Endothelial cell of umbilical vein (primary cell): ENCODE results near the gene APBA2. TPM values are rescaled to one million over a fixed set of nuclear protein-coding genes. Genes with fewer than 3 reads are reported as not detected.

Experiments used
- BruUV-seq: library from RNA; stranded (reverse); fragments of 400-500 nt; replicated peaks from 2 replicates; lab custom pipeline; 2021; lab: Mats Ljungman, UMichigan
- CTCF ChIA-PET: fragments of 300-600, 350-600 bp; sonication (Branson Sonifier 250); formaldehyde crosslinking; loops from one replicate; lab custom pipeline; 2021; ENCODE audit warnings: antibody characterized with exemption, inconsistent platforms; lab: Charles Lee
- POLR2A ChIA-PET: fragments of 300-600, 350-600 bp; sonication (Branson Sonifier 250); formaldehyde crosslinking; loops from one replicate; lab custom pipeline; 2021; ENCODE audit warnings: antibody characterized with exemption, inconsistent platforms; lab: Charles Lee
- DNase-seq: peaks from one replicate; pipeline ENCODE4 v3.0.0-alpha.2; 2011; ENCODE audit warnings: low read depth, low spot score
- FAIRE-seq: peaks from 2 replicates; lab custom pipeline; 2011; peaks lifted over from hg19 to GRCh38; lab: Jason Lieb, UNC
- H2AFZ ChIP-seq: 2 replicates; pipeline ENCODE4 v1.6.0; 2012; ENCODE audit warnings: low read depth, low read length, control low read depth, inconsistent platforms
- H3K27ac ChIP-seq: 2 replicates; pipeline ENCODE4 v1.5.1; 2011; ENCODE audit warnings: low read depth, mild to moderate bottlenecking, control low read depth, low read length, moderate library complexity; ENCODE audit not compliant: insufficient read depth
- H3K27me3 ChIP-seq, 2 experiments: 2 replicates each; pipeline versions ENCODE4 v1.6.0 to v1.6.1; 2011; ENCODE audit warnings: low read length in 2 of 2, mixed read lengths in 1 of 2; ENCODE audit not compliant: control insufficient read depth in 2 of 2, insufficient read depth in 2 of 2
- H3K36me3 ChIP-seq, 2 experiments: 2 replicates in 1 of 2; 3 replicates in 1 of 2; pipeline ENCODE4 v1.5.1; 2011; ENCODE audit warnings: low read length in 2 of 2, mild to moderate bottlenecking in 1 of 2, moderate library complexity in 1 of 2; ENCODE audit not compliant: control insufficient read depth in 2 of 2, insufficient read depth in 2 of 2; ENCODE audit errors: extremely low read depth in 1 of 2
- H3K4me1 ChIP-seq: 3 replicates; pipeline ENCODE4 v1.5.1; 2011; ENCODE audit warnings: mild to moderate bottlenecking, low read length; ENCODE audit not compliant: control insufficient read depth, insufficient read depth; ENCODE audit errors: extremely low read depth
- H3K4me2 ChIP-seq: 2 replicates; pipeline ENCODE4 v1.6.1; 2011; ENCODE audit warnings: low read length, control low read depth, mixed read lengths; ENCODE audit not compliant: insufficient read depth
- H3K4me3 ChIP-seq, 3 experiments: fragments of 200-600 bp in 1 of 3; sonication (generic), shearing (Covaris generic) in 1 of 3; replicated peaks in 1 of 3; 2 replicates each; pipeline ENCODE4 v1.5.1; 2011 to 2016; ENCODE audit warnings: control low read depth in 3 of 3, low read length in 3 of 3, mild to moderate bottlenecking in 2 of 3, inconsistent platforms in 1 of 3, low read depth in 1 of 3, moderate library complexity in 1 of 3; ENCODE audit not compliant: insufficient read depth in 1 of 3
- H3K79me2 ChIP-seq: 2 replicates; pipeline ENCODE4 v1.6.0; 2012; ENCODE audit warnings: low read length, inconsistent platforms; ENCODE audit not compliant: control insufficient read depth, insufficient read depth
- H3K9ac ChIP-seq: replicated peaks from 2 replicates; pipeline ENCODE3; 2011; ENCODE audit warnings: low read length, control low read depth; ENCODE audit not compliant: insufficient read depth; ENCODE audit errors: extremely low read depth
- H3K9me1 ChIP-seq: replicated peaks from 3 replicates; pipeline ENCODE4 v1.6.0; 2011; ENCODE audit warnings: mild to moderate bottlenecking, low read length; ENCODE audit not compliant: control insufficient read depth, insufficient read depth; ENCODE audit errors: extremely low read depth
- H3K9me3 ChIP-seq: replicated peaks from 2 replicates; pipeline ENCODE4 v1.5.1; 2012; ENCODE audit warnings: low read length, inconsistent platforms; ENCODE audit not compliant: control insufficient read depth, insufficient read depth
- H4K20me1 ChIP-seq: replicated peaks from 2 replicates; pipeline ENCODE3; 2011; ENCODE audit warnings: mild to moderate bottlenecking, low read length; ENCODE audit not compliant: control insufficient read depth, insufficient read depth; ENCODE audit errors: extremely low read depth
- EZH2 ChIP-seq: IDR thresholded peaks from 2 replicates; pipeline ENCODE4 v1.6.1; 2012; ENCODE audit warnings: borderline replicate concordance, low read depth, mild to moderate bottlenecking, moderate library complexity, low read length, inconsistent platforms; ENCODE audit not compliant: severe bottlenecking
- FOS ChIP-seq: IDR thresholded peaks from 2 replicates; pipeline ENCODE4 v1.6.1; 2011; ENCODE audit warnings: mild to moderate bottlenecking, low read length, moderate library complexity, borderline replicate concordance; ENCODE audit not compliant: insufficient read depth
- GATA2 ChIP-seq: IDR thresholded peaks from 2 replicates; pipeline ENCODE4 v1.7.0; 2011; ENCODE audit warnings: low read depth, mild to moderate bottlenecking, moderate library complexity, mixed read lengths, low read length; ENCODE audit not compliant: insufficient read length, insufficient read depth
- JUN ChIP-seq: IDR thresholded peaks from 2 replicates; pipeline ENCODE4 v1.6.1; 2011; ENCODE audit warnings: borderline replicate concordance, low read depth; ENCODE audit not compliant: insufficient read length, insufficient read depth
- MYC ChIP-seq: IDR thresholded peaks from one replicate; pipeline ENCODE4 v1.6.1; 2011; ENCODE audit warnings: mild to moderate bottlenecking, low read depth, low read length
- POLR2A ChIP-seq: IDR thresholded peaks from 2 replicates; pipeline ENCODE4 v1.6.1; 2012; ENCODE audit warnings: low read depth, mild to moderate bottlenecking, control low read depth, low read length
- POLR2AphosphoS5 ChIP-seq: IDR thresholded peaks from 2 replicates; pipeline ENCODE4 v1.6.1; 2012; ENCODE audit warnings: low read depth, mild to moderate bottlenecking, control low read depth, low read length, moderate library complexity; ENCODE audit not compliant: insufficient read depth
- dilution Hi-C: fragments of 300-500 bp; cut with MboI; formaldehyde crosslinking; loops from one replicate; pipeline ENCODE4 v1.15.0; 2019; ENCODE audit warnings: low sequenced_read_pairs; ENCODE audit not compliant: extremely low pct_ligation_motif_present
- intact Hi-C: fragments of 100-400 bp; cut with micrococcal nuclease; formaldehyde crosslinking; loops from one replicate; pipeline ENCODE4 v1.10.0; 2022
- polyA plus RNA-seq, 4 experiments: library from polyadenylated mRNA; depleted of rRNA in 3 of 4; stranded (reverse) in 3 of 4; unstranded in 1 of 4; fragments of >200 nt; gene quantifications; 2 replicates each; pipeline versions ENCODE4 v1.2.1 to v1.2.3, GENCODE V29; 2011 to 2012; ENCODE audit warnings: missing spikeins in 1 of 4
- total RNA-seq: library from RNA; stranded (reverse); gene quantifications from 2 replicates; pipeline ENCODE4 v1.2.3, GENCODE V29; 2021
- TF ChIP-seq, protein P1 (sequence below), 2 donors: IDR thresholded peaks; 1 replicate in 1 of 2; 2 replicates in 1 of 2; pipeline ENCODE4 v1.5.1; 2011; ENCODE audit warnings: low read length in 2 of 2, mild to moderate bottlenecking in 2 of 2, moderate library complexity in 2 of 2, control low read depth in 1 of 2, inconsistent platforms in 1 of 2, low read depth in 1 of 2; ENCODE audit not compliant: insufficient read depth in 1 of 2; ENCODE audit errors: extremely low read depth in 1 of 2
- TF ChIP-seq, protein P2 (sequence below): IDR thresholded peaks from 2 replicates; pipeline ENCODE4 v1.6.1; 2011; ENCODE audit not compliant: insufficient read depth, insufficient read length

APBA2 gene
- total and polyA plus RNA-seq, 2 donors (not counting 3 experiments of a cell fraction or from before 2014, with no cell fraction given): 5.7 to 11.1 TPM

DNA sequence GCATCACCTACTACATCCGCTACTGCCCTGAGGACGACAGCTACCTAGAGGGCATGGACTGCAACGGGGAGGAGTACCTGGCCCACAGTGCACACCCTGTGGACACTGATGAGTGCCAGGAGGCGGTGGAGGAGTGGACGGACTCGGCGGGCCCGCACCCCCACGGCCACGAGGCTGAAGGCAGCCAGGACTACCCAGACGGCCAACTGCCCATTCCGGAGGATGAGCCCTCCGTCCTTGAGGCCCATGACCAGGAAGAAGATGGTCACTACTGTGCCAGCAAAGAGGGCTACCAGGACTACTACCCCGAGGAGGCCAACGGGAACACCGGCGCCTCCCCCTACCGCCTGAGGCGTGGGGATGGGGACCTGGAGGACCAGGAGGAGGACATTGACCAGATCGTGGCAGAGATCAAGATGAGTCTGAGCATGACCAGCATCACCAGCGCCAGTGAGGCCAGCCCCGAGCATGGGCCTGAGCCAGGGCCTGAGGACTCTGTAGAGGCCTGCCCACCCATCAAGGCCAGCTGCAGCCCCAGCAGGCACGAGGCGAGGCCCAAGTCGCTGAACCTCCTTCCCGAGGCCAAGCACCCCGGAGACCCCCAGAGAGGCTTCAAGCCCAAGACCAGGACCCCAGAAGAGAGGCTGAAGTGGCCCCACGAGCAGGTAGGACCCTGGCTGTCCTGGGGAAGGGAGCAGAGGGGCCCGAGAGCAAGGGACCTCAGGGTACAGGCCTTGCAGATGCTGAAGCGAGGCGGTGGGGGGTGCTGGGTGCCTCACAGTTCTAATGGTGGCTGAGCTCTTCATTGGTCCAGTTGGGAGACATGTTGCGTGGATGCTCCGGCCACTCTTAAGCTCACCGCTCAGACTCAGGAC lies 168.6 kb downstream of the APBA2 start:
- H3K9me1 ChIP-seq: no peaks in the 10 kb centered on the region
- no peak overlapping the region for H3K4me2 ChIP-seq
- no peaks in the 10 kb centered on the region for H3K79me2 ChIP-seq
- ChIA-PET POLR2A (no interaction called here), CTCF (no interaction called here)
- intact Hi-C loops (no loop called here), dilution Hi-C loops (no loop called here)
- no peaks in the 10 kb centered on the region for H3K36me3 ChIP-seq
- DNase-seq (no peak), FAIRE-seq (no peak)
- no peaks in the 10 kb centered on the region for H4K20me1 ChIP-seq
- no peaks in the 10 kb centered on the region for H3K9me3 ChIP-seq
- no peaks in the 10 kb centered on the region for H3K27me3 ChIP-seq
- TF ChIP-seq MYC: no peak
- TF ChIP-seq GATA2: no peak
- TF ChIP-seq EZH2: no peak
- TF ChIP-seq, protein P1, sequence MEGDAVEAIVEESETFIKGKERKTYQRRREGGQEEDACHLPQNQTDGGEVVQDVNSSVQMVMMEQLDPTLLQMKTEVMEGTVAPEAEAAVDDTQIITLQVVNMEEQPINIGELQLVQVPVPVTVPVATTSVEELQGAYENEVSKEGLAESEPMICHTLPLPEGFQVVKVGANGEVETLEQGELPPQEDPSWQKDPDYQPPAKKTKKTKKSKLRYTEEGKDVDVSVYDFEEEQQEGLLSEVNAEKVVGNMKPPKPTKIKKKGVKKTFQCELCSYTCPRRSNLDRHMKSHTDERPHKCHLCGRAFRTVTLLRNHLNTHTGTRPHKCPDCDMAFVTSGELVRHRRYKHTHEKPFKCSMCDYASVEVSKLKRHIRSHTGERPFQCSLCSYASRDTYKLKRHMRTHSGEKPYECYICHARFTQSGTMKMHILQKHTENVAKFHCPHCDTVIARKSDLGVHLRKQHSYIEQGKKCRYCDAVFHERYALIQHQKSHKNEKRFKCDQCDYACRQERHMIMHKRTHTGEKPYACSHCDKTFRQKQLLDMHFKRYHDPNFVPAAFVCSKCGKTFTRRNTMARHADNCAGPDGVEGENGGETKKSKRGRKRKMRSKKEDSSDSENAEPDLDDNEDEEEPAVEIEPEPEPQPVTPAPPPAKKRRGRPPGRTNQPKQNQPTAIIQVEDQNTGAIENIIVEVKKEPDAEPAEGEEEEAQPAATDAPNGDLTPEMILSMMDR (IDR thresholded peaks at IDR 0.05; ENCODE audit: extremely low read depth in 1 of 2, insufficient read depth in 1 of 2, low read depth in 1 of 2, low read length in 2 of 2): no peak
- TF ChIP-seq FOS: no peak
- TF ChIP-seq JUN: no peak
- TF ChIP-seq, protein P2, sequence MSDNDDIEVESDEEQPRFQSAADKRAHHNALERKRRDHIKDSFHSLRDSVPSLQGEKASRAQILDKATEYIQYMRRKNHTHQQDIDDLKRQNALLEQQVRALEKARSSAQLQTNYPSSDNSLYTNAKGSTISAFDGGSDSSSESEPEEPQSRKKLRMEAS: no peak
- no peak for TF ChIP-seq POLR2AphosphoS5
- no peak for TF ChIP-seq POLR2A
- H3K4me3 ChIP-seq: no peak overlapping the region
- BruUV-seq: no TSS peak
- H2AFZ ChIP-seq: no peak overlapping the region
- no peak overlapping the region for H3K9ac ChIP-seq
- H3K27ac ChIP-seq: no peak overlapping the region
- H3K4me1 ChIP-seq: no peaks in the 10 kb centered on the region
